ENCODE measurements around the gene DGAT2L6. TPM values are rescaled to one million over a fixed set of nuclear protein-coding genes. Genes with fewer than 3 reads are reported as not detected.
A peak's percentile ranks its signal among the peaks of the same experiment; 100 is the strongest.

The DGAT2L6 gene
- total RNA-seq, 2 experiments from 2014 or later: not detected

GRCh38 chrX:70247252-70247651, 70.0 kb downstream of the DGAT2L6 start:
- H3K9me3 Mint-ChIP-seq: no peaks in the 10 kb centered on the region
- no peak for TF ChIP-seq CTCF (IDR thresholded peaks at IDR 0.05)
- no peak for DNase-seq
- no peak overlapping the region for H3K4me3 Mint-ChIP-seq
- POLR2A ChIA-PET: no interaction called here
- H3K4me1 Mint-ChIP-seq (ENCODE audit: low read depth): no peaks in the 10 kb centered on the region
- ATAC-seq: no peak
- no peaks in the 10 kb centered on the region for H3K36me3 Mint-ChIP-seq (ENCODE audit: low read depth)
- no peaks in the 10 kb centered on the region for H3K27me3 Mint-ChIP-seq
- no peak overlapping the region for H3K27ac Mint-ChIP-seq
- intact Hi-C loops (cut with micrococcal nuclease): no loop called here
- CTCF ChIA-PET: no interaction called here

- H3K27ac Mint-ChIP-seq: no peak overlapping the region
- DNase-seq: no peak
- H3K36me3 Mint-ChIP-seq (ENCODE audit: low read depth): no peaks in the 10 kb centered on the region
- H3K9me3 Mint-ChIP-seq: no peaks in the 10 kb centered on the region
- ATAC-seq: no peak
- no peak for TF ChIP-seq CTCF (IDR thresholded peaks at IDR 0.05)
- H3K4me3 Mint-ChIP-seq: no peak overlapping the region
- CTCF ChIA-PET: no interaction called here
- intact Hi-C loops (cut with micrococcal nuclease): no loop called here
- POLR2A ChIA-PET: no interaction called here
- no peaks in the 10 kb centered on the region for H3K27me3 Mint-ChIP-seq
- H3K4me1 Mint-ChIP-seq (ENCODE audit: low read depth): peaks cover 22% of the 10 kb centered on the region
Measured at GRCh38 chrX:70252491-70252890, 75.2 kb downstream of the DGAT2L6 start.

GRCh38 chrX:70253377-70254062, 76.2 kb downstream of the DGAT2L6 start:
- ChIA-PET CTCF (interaction anchor here (1.4 kb wide), 1 partner anchor 9 kb away, joined by 5 read pairs; no protein-coding TSS in a partner anchor), POLR2A (no interaction called here)
- H3K27me3 Mint-ChIP-seq: no peaks in the 10 kb centered on the region
- no peak overlapping the region for H3K4me3 Mint-ChIP-seq
- no peak for DNase-seq
- H3K27ac Mint-ChIP-seq: peak overlapping the region; percentile 86
- H3K9me3 Mint-ChIP-seq: no peaks in the 10 kb centered on the region
- TF ChIP-seq CTCF (IDR thresholded peaks at IDR 0.05): no peak
- H3K4me1 Mint-ChIP-seq (ENCODE audit: low read depth): peaks cover 22% of the 10 kb centered on the region
- ATAC-seq: peak; percentile 80
- intact Hi-C loops (cut with micrococcal nuclease): no loop called here
- no peaks in the 10 kb centered on the region for H3K36me3 Mint-ChIP-seq (ENCODE audit: low read depth)

- no peak for TF ChIP-seq CTCF (IDR thresholded peaks at IDR 0.05)
- no peak overlapping the region for H3K4me3 Mint-ChIP-seq
- DNase-seq: no peak
- no peaks in the 10 kb centered on the region for H3K36me3 Mint-ChIP-seq (ENCODE audit: low read depth)
- peak; percentile 42 for ATAC-seq
- H3K4me1 Mint-ChIP-seq (ENCODE audit: low read depth): peaks cover 22% of the 10 kb centered on the region
- intact Hi-C loops (cut with micrococcal nuclease): no loop called here
- POLR2A ChIA-PET: no interaction called here
- H3K27ac Mint-ChIP-seq: peak overlapping the region; percentile 86
- H3K9me3 Mint-ChIP-seq: no peaks in the 10 kb centered on the region
- H3K27me3 Mint-ChIP-seq: no peaks in the 10 kb centered on the region
- CTCF ChIA-PET: interaction anchor here (1.4 kb wide), 1 partner anchor 9 kb away, joined by 5 read pairs; no protein-coding TSS in a partner anchor
Measured at GRCh38 chrX:70254063-70254400, 76.7 kb downstream of the DGAT2L6 start.

DNA sequence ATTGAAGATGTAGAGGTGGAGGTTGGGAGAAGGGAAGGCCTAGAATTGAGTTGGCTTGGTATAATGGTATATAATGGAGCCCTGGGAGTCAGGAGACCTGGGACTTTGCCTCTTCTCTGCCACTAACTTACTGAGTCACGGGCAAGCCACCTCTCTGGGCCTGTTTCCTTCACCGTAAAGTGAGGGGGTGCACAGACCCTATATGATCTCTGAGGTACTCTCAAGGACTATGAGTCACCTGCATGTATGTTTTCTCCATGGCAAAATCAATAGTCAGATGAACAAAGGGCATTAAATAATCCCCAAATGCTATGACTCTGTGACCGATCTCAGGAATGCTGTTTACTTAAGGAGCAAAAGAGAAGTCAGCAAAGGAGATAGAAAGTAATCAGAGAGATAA, 77.6 kb downstream of the DGAT2L6 start:
- Mint-ChIP-seq H3K27me3 (no peaks in the 10 kb centered on the region), H3K27ac (peak overlapping the region; percentile 18), H3K9me3 (no peaks in the 10 kb centered on the region), H3K4me1 (ENCODE audit: low read depth) (peaks cover 22% of the 10 kb centered on the region), H3K4me3 (no peak overlapping the region), H3K36me3 (ENCODE audit: low read depth) (no peaks in the 10 kb centered on the region)
- ChIA-PET POLR2A (no interaction called here), CTCF (no interaction called here)
- DNase-seq: no peak
- no peak for TF ChIP-seq CTCF (IDR thresholded peaks at IDR 0.05)
- ATAC-seq: no peak
- intact Hi-C loops (cut with micrococcal nuclease): no loop called here

Other genes starting within 250 kb of the DGAT2L6 start
- not detected for gene AWAT2, start 127.5 kb upstream of the DGAT2L6 start, total RNA-seq
- not detected for gene OTUD6A, start 115.0 kb upstream of the DGAT2L6 start, total RNA-seq
- 10 to 100 TPM; 43.5 to 45.1 TPM for gene IGBP1, start 44.0 kb upstream of the DGAT2L6 start, total RNA-seq
- not detected for gene AWAT1, start 57.2 kb downstream of the DGAT2L6 start, total RNA-seq
- gene P2RY4, start 82.7 kb downstream of the DGAT2L6 start, total RNA-seq: under 1 TPM in 1 of 2 experiments, not detected in 1; 0.27 TPM
- not detected for gene ARR3, start 90.9 kb downstream of the DGAT2L6 start, total RNA-seq
- not detected for gene RAB41, start 104.7 kb downstream of the DGAT2L6 start, total RNA-seq
- 10 to 100 TPM; 18.6 to 20.8 TPM for gene PDZD11, start 112.4 kb downstream of the DGAT2L6 start, total RNA-seq
- 10 to 100 TPM; 19.5 to 22.3 TPM for gene KIF4A, start 112.6 kb downstream of the DGAT2L6 start, total RNA-seq
- not detected for gene GDPD2, start 245.8 kb downstream of the DGAT2L6 start, total RNA-seq

Measured in activated CD8-positive, alpha-beta T cell treated with anti-CD3 and anti-CD28 coated beads for 36 hours (primary cell).